ENCODE measurements around the gene DDX51. TPM values are rescaled to one million over a fixed set of nuclear protein-coding genes. Genes with fewer than 3 reads are reported as not detected.

DDX51 gene
- total and polyA plus RNA-seq, 2 of the 13 experiments (the other 11 are each of a cell fraction or from before 2014, with no cell fraction given): 10.1 TPM

- TF ChIP-seq SCMH1 (CRISPR knock-in tag; IDR thresholded peaks at IDR 0.05; ENCODE audit: borderline replicate concordance) (no peak), EED (CRISPR knock-in tag; IDR thresholded peaks at IDR 0.05) (0 out of 2 replicates have a peak, but pooled peaks have one; percentile 66), ZNF263 (CRISPR knock-in tag; IDR thresholded peaks at IDR 0.05) (0 out of 2 replicates have a peak, but pooled peaks have one; percentile 14), ZNF781 (CRISPR knock-in tag; IDR thresholded peaks at IDR 0.05; ENCODE audit: borderline replicate concordance, not compliant biosample characterization) (peak; percentile 6), PHF21A (CRISPR knock-in tag; IDR thresholded peaks at IDR 0.05) (peak; percentile 31; the same call in 1 of the 2 replicates), ZNF800 (CRISPR knock-in tag; IDR thresholded peaks at IDR 0.05) (0 out of 2 replicates have a peak, but pooled peaks have one; percentile 30), ZNF205 (CRISPR knock-in tag; IDR thresholded peaks at IDR 0.05) (0 out of 2 replicates have a peak, but pooled peaks have one; percentile 5), TOE1 (CRISPR knock-in tag; IDR thresholded peaks at IDR 0.05) (no peak), GABPA (IDR thresholded peaks at IDR 0.05; ENCODE audit: low read depth, low read length) (0 out of 2 replicates have a peak, but pooled peaks have one; percentile 4), GABPA (CRISPR knock-in tag; IDR thresholded peaks at IDR 0.05; ENCODE audit: low read depth) (no peak), MYC (CRISPR knock-in tag; IDR thresholded peaks at IDR 0.05; ENCODE audit: borderline replicate concordance) (peak; percentile 36; the same call in 1 of the 2 replicates), TMF1 (CRISPR knock-in tag; IDR thresholded peaks at IDR 0.05; ENCODE audit: low read depth) (no peak), KMT2A (CRISPR knock-in tag; IDR thresholded peaks at IDR 0.05) (no peak), GATA4 (IDR thresholded peaks at IDR 0.05; ENCODE audit: borderline replicate concordance, low read depth) (no peak), ZNF704 (CRISPR knock-in tag; IDR thresholded peaks at IDR 0.05; ENCODE audit: borderline replicate concordance) (no peak)
- TF ChIP-seq, protein P1, sequence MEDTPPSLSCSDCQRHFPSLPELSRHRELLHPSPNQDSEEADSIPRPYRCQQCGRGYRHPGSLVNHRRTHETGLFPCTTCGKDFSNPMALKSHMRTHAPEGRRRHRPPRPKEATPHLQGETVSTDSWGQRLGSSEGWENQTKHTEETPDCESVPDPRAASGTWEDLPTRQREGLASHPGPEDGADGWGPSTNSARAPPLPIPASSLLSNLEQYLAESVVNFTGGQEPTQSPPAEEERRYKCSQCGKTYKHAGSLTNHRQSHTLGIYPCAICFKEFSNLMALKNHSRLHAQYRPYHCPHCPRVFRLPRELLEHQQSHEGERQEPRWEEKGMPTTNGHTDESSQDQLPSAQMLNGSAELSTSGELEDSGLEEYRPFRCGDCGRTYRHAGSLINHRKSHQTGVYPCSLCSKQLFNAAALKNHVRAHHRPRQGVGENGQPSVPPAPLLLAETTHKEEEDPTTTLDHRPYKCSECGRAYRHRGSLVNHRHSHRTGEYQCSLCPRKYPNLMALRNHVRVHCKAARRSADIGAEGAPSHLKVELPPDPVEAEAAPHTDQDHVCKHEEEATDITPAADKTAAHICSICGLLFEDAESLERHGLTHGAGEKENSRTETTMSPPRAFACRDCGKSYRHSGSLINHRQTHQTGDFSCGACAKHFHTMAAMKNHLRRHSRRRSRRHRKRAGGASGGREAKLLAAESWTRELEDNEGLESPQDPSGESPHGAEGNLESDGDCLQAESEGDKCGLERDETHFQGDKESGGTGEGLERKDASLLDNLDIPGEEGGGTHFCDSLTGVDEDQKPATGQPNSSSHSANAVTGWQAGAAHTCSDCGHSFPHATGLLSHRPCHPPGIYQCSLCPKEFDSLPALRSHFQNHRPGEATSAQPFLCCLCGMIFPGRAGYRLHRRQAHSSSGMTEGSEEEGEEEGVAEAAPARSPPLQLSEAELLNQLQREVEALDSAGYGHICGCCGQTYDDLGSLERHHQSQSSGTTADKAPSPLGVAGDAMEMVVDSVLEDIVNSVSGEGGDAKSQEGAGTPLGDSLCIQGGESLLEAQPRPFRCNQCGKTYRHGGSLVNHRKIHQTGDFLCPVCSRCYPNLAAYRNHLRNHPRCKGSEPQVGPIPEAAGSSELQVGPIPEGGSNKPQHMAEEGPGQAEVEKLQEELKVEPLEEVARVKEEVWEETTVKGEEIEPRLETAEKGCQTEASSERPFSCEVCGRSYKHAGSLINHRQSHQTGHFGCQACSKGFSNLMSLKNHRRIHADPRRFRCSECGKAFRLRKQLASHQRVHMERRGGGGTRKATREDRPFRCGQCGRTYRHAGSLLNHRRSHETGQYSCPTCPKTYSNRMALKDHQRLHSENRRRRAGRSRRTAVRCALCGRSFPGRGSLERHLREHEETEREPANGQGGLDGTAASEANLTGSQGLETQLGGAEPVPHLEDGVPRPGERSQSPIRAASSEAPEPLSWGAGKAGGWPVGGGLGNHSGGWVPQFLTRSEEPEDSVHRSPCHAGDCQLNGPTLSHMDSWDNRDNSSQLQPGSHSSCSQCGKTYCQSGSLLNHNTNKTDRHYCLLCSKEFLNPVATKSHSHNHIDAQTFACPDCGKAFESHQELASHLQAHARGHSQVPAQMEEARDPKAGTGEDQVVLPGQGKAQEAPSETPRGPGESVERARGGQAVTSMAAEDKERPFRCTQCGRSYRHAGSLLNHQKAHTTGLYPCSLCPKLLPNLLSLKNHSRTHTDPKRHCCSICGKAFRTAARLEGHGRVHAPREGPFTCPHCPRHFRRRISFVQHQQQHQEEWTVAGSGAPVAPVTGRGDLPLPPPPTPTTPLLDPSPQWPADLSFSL (CRISPR knock-in tag; IDR thresholded peaks at IDR 0.05): peak; percentile 22; the same call in 1 of the 2 replicates
- TF ChIP-seq, protein P2, sequence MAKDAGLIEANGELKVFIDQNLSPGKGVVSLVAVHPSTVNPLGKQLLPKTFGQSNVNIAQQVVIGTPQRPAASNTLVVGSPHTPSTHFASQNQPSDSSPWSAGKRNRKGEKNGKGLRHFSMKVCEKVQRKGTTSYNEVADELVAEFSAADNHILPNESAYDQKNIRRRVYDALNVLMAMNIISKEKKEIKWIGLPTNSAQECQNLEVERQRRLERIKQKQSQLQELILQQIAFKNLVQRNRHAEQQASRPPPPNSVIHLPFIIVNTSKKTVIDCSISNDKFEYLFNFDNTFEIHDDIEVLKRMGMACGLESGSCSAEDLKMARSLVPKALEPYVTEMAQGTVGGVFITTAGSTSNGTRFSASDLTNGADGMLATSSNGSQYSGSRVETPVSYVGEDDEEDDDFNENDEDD (CRISPR knock-in tag; IDR thresholded peaks at IDR 0.05; ENCODE audit: borderline replicate concordance): peak; percentile 52; the same call in 1 of the 2 replicates
Measured at GRCh38 chr12:132154341-132154761, 10.2 kb upstream of the DDX51 start (continued).
